GM21529 (cell line): ENCODE data around the gene KCNB1.

Source experiments
- ATAC-seq: cut with Tn5 transposase; IDR thresholded peaks from one replicate; pipeline ENCODE4 v1.9.1; 2021; ENCODE audit not compliant: unreplicated experiment

KCNB1 gene

DNA sequence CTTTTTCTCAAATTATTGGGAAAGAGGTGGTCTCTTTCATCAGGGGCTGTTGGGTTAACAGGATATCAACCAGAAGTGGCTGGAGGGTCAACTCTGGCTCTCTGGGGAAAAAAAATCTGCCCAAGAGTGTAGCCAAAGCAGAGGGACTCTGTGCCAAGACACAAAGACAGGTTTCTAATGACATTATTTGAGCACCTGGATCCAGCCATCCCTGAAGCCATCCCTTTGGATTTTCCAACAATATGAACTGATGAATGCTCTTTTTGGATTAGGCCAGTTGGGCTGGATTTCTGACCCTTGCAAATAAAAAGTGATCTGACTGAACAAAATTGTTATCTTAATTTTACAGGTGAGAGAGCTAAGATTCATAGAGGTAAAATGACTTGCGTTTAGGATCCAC, 88.7 kb downstream of the KCNB1 start:
- no peak for ATAC-seq

DNA sequence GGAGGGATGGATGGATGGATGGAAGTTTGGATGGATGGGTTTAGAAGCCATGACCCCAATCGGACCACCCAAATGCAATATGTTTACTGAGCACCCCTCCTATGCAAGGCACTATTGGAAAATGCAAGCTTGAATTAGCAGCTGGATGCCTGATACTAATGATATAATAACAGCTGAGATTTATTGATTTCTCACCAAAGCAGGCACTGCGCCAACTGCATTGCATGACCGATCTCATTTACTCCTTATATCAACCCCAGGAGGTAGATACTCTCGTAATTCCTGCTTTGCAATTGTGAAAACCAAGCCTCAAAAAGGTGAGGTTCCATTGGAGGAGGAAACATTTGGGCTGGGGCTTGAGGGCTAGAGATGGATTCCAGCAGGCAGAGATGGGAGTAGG, 89.7 kb downstream of the KCNB1 start:
- no peak for ATAC-seq

DNA sequence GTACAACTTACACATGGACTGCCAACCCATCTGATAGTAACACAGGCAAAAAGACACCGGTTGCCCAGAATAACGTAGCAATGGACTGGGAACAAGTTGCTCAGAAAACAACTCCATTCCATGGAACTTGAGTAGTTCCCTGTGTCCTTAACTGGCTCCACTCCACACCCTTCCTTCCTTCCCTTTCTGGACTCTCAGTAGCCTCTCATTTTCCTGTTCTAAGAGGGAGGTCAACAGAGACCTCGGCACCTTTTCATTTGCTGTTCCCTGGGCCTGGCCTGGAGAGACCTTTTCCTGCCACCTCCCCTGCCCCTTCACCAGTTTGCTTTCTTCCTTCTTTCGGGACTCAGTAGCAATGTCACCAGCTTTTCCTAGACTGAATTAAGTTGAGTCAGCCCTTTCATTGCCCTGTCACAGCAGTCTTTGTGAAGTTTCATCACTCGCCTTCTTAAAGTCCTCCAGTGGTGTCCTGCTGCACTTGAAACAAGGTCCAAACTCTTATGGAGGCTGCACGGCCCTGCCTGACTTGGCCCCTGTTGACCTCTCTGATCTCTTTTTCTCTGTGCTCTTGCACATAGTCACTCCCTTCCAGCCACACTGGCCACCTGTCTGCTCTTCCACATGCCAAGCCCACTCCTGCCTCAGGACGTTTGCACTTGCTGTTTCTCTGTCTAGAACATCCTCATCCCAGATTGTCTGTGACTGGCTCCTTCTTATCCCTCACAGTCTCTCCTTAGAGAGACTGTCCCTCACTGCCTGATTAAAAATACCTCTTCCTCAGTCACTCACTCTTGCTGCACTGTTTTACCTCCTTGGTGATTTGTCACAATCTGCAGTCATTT, 90.8 kb downstream of the KCNB1 start:
- ATAC-seq, result no peak

- no peak for ATAC-seq
Observed at GRCh38 chr20:49389854-49390253, 92.6 kb downstream of the KCNB1 start.

DNA sequence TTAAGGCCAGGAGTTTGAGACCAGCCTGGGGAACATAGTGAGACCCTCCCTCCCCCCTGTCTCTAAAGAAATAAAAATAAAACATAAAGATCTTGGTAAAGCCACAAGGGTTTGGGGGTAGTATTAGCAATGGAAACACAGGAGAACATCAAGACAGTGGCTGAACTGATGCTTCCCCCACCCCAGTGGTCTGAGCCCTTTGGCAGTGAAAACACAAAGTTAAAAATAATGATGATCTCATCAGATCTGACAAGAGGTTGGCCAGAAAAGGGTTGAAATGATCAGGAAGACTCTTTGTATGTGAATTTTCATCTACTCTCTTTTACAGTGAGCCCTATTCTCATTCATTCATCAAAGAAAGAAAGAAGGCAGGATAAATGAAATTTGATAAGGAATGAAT, 93.7 kb downstream of the KCNB1 start:
- ATAC-seq, result no peak

- ATAC-seq, result no peak
Observed at GRCh38 chr20:49387581-49387939, 94.9 kb downstream of the KCNB1 start.

DNA sequence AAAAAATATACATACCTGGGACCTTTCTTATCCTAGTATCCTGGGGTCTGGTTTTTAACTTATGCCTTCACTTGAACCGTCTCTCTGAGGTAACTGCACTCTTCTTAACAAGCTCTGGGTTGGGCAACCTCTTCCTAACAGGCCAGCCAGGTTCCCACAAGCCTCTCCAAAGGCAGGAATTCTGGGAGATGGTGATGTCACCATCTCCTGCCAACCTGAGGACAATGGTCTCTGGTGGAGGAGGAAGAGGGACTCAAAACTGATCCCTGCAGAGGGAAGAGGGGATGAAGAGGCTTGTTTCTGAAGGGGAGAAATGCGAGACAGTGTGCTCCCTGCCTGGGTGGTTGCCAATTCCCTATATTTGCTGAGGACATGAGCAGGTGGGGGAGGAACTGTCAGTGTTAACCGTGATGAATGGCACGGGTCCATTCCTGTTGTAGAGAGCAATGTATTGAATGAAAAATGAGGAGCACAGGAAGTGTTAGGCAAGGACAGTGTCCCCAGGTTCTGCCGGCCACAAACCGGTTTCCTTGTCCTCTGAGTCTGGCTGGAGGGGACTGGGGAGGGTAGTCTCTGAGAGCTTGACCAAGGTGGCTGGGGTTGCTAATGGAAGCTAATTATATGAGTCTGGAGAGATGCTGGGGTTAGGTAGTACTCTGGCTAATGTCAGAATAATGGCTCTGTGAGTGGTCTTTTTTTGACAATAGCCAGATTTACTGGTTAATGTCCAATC, 95.5 kb downstream of the KCNB1 start:
- ATAC-seq, result no peak

DNA sequence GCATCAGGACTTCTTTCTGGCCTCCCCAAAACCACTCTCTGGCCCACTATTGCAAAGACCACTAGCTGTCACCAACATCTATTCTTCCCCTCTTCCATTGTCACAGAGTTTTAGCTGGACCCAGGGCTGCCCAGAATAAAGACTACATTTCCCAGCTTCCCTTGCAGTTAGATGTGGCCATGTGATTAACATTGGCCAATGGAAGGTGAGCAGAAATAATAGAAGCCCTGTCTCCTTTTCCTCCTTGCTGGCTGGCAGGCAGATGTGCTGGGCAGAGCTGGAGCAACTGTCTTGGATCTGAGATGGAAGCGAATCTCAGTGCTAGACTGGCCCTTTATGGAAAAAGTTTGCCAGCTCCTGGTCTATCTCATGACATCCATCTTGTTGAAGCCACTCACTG, 97.0 kb downstream of the KCNB1 start:
- no peak for ATAC-seq

DNA sequence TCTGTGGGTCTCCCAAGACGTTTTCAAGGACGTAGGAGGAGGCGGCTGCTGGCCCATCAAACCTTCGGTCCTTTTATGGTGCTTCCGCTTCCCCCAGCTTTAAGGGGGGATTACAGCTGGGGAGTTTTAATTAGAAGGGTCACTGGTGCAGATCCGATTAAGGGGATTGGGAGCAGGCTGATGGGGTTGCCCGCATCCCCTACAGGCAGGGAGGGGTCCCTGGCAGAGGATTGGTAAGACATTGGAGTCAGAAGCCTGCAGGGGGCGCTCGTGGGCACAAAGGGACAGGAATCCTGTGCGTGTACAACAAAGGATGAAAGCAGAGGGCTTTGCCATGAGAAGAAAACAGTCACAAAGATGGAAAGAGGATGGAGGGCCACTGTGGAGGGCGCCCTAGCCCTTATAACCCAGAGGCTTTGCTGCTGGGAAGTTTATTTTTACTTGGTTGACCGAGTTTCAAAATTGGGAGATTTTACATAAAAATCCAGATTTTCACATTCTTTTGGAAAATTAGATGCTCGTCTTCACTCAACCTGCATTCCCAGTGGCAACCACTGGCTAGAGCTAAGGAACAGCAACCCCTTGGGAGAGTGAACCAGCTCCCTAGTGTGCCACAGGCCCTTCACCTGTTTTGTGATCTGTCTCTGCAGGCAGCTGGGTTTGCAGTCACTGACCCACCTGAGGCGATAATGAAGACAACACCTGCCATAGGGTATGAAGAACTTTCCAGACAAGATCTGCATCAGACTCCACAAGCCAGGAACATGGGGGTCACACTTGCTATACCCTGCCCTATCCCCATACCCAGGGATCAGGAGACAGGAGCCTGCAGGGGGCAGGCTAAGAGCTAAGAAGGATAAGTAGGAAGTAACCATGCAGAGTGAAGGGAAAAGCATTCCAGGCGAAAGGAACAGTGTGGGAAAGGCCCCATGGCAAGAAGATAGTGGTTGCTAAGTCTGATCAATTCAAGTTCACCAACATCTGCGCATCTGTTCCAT, 97.7 kb downstream of the KCNB1 start:
- no peak for ATAC-seq

- ATAC-seq, result no peak
Observed at GRCh38 chr20:49381558-49382493, 100.6 kb downstream of the KCNB1 start.

- no peak for ATAC-seq
Observed at GRCh38 chr20:49380337-49380780, 102.1 kb downstream of the KCNB1 start.

- no peak for ATAC-seq
Observed at GRCh38 chr20:49379338-49379737, 103.1 kb downstream of the KCNB1 start.

DNA sequence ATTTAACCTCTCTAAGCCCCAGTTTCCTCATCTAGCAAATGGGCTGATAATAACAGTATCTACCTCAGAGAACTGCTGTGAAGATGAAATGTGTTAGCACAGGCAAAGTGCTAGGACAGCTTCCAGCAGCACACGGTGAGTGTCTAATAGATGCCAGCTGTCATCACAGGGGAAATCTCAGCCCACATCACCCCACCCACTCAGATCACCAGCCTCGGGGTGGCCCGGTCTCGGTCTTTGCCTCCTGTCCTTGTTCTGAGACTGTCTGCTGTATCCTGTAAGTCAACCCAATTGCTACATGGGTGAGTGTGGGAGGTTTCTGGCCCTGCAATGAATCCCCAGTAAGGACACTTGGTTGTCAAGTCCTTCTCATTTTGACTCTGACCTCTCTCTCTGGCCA, 105.1 kb downstream of the KCNB1 start:
- ATAC-seq, result no peak

- no peak for ATAC-seq
Observed at GRCh38 chr20:49375170-49375569, 107.3 kb downstream of the KCNB1 start.

- no peak for ATAC-seq
Observed at GRCh38 chr20:49372095-49372734, 110.3 kb downstream of the KCNB1 start.

DNA sequence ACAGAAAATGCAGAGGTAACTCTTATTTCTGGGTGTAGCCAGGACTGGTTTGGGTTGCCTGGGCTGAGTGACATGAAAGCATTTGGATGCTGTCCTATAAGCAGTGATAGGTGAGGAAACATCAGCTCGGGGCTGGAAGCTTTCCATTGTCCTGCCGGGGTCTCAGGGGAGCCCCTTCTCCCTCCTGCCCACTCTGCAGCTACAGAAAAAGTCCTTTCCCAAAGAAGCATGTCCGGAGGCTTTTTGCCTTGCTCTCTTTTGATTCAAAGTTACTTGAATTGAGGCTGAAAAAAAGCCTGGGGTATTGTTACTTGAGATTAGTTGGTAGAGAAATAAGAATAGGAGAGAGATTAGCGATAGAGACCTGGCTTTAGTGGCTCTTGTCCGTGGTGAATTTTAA, 113.9 kb downstream of the KCNB1 start:
- no peak for ATAC-seq

- ATAC-seq, result no peak
Observed at GRCh38 chr20:49367113-49367512, 115.4 kb downstream of the KCNB1 start.

DNA sequence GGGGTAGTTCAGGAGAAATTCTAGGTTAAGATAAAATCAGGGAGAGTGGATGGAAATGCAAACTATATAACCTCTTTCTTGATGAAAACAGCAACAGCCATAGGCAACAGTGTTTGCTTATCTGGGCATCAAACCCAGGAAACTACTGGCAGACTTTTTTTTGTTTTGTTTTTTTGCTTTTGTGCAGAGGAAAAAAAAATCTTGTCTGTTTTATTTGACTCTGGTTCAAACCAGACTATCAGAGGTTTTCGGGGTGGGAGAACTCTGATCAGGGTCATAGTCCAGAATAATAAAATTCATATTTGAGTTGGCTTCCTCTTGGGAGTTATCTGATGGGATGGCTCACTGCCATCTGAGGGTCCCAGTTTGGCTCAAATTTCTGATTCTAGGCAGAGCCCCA, 115.8 kb downstream of the KCNB1 start:
- ATAC-seq, result no peak

- ATAC-seq, result no peak
Observed at GRCh38 chr20:49361862-49362660, 120.4 kb downstream of the KCNB1 start.
